A549 (cell line): ENCODE measurements around the gene CTRB2. TPM values are rescaled to one million over a fixed set of nuclear protein-coding genes. Genes with fewer than 3 reads are reported as not detected.
"Not testable (repeated sequence)": the region's sequence is repeated elsewhere in the genome, so short reads cannot be mapped to it uniquely, and the experiment has no call there.

Experiments used
- ATAC-seq, 2 experiments: fragments of 200-7000 bp in 1 of 2; fragments of >200 bp in 1 of 2; cut with Nextera tagmentation in 1 of 2; cut with Tn5 transposase in 1 of 2; 3 replicates each; pipeline versions ENCODE4 v1.8.0 to v1.9.1; 2018 to 2020; ENCODE audit warnings: mild to moderate bottlenecking in 1 of 2, moderate library complexity in 1 of 2
- CTCF ChIA-PET: fragments of 300-600 bp; sonication (Branson Sonifier 250); formaldehyde crosslinking; extraction: SDS; loops from one replicate; lab custom pipeline; 2021; ENCODE audit warnings: antibody characterized with exemption, inconsistent platforms; lab: Yijun Ruan, JAX
- POLR2A ChIA-PET: fragments of 350-600 bp; formaldehyde crosslinking; extraction: SDS; loops from one replicate; lab custom pipeline; 2021; ENCODE audit warnings: antibody characterized with exemption, inconsistent platforms; lab: Yijun Ruan, JAX
- DNase-seq, 2 experiments: peaks; one replicate each; pipeline versions ENCODE4 v3.0.0 to v3.0.0-alpha.2; 2011 to 2016; ENCODE audit warnings: low read depth in 1 of 2, low spot score in 1 of 2
- FAIRE-seq: peaks from 2 replicates; lab custom pipeline; 2011; peaks lifted over from hg19 to GRCh38; lab: Jason Lieb, UNC
- H3K27ac ChIP-seq, 2 experiments: fragments of >200 bp; sonication (Bioruptor Twin); formaldehyde crosslinking; 3 replicates each; pipeline ENCODE4 v1.5.1; 2016 to 2017
- H3K4me1 ChIP-seq: fragments of >200 bp; sonication (Bioruptor Twin); formaldehyde crosslinking; 3 replicates; pipeline ENCODE4 v1.6.1; 2016
- H3K4me2 ChIP-seq: fragments of >200 bp; sonication (Bioruptor Twin); formaldehyde crosslinking; 3 replicates; pipeline ENCODE4 v1.6.1; 2016
- H3K4me3 ChIP-seq: fragments of >200 bp; sonication (Bioruptor Twin); formaldehyde crosslinking; 3 replicates; pipeline ENCODE4 v1.5.1; 2016
- H3K9me3 ChIP-seq: fragments of >200 bp; sonication (Bioruptor Twin); formaldehyde crosslinking; 3 replicates; pipeline ENCODE4 v1.6.1; 2016
- CBX8 ChIP-seq: fragments of 200-600 bp; sonication (generic); IDR thresholded peaks from 2 replicates; pipeline ENCODE4 v1.6.1; 2016
- CEBPB ChIP-seq, 2 experiments: fragments of >200 bp in 1 of 2; sonication (Bioruptor Twin) in 1 of 2; formaldehyde crosslinking in 1 of 2; IDR thresholded peaks; 2 replicates each; pipeline ENCODE4 v1.6.1; 2012 to 2016
- EHF ChIP-seq: fragments of 250-450 bp; sonication (Bioruptor Pico); IDR thresholded peaks from 2 replicates; pipeline ENCODE4 v1.5.0; 2020; ENCODE audit warnings: mild to moderate bottlenecking
- EHMT2 ChIP-seq: fragments of 200-600 bp; sonication (generic); IDR thresholded peaks from 2 replicates; pipeline ENCODE4 v1.6.1; 2016; ENCODE audit warnings: antibody characterized with exemption, low read depth, mild to moderate bottlenecking, moderate library complexity
- EP300 ChIP-seq, 2 experiments: fragments of >200 bp; sonication (Bioruptor Twin); formaldehyde crosslinking; IDR thresholded peaks; 2 replicates in 1 of 2; 3 replicates in 1 of 2; pipeline ENCODE4 v1.6.1; 2016 to 2017
- FOSL2 ChIP-seq, 2 experiments: fragments of 450-650 bp in 1 of 2; fragments of >200 bp in 1 of 2; sonication (Bioruptor Twin) in 1 of 2; formaldehyde crosslinking; IDR thresholded peaks; 2 replicates each; pipeline versions ENCODE4 v1.5.0 to v1.6.1; 2016 to 2020; ENCODE audit warnings: mild to moderate bottlenecking in 1 of 2, moderate library complexity in 1 of 2
- HDAC2 ChIP-seq: fragments of 200-600 bp; sonication (generic); IDR thresholded peaks from 2 replicates; pipeline ENCODE4 v1.6.1; 2016
- HEYL ChIP-seq: fragments of 250-450 bp; sonication (Bioruptor Pico); IDR thresholded peaks from 2 replicates; pipeline ENCODE4 v1.8.0; 2021; ENCODE audit warnings: mild to moderate bottlenecking, moderate library complexity
- HMGXB4 ChIP-seq: fragments of 250-450 bp; sonication (Bioruptor Pico); IDR thresholded peaks from 2 replicates; pipeline ENCODE4 v1.5.0; 2021; ENCODE audit warnings: mild to moderate bottlenecking, moderate library complexity, borderline replicate concordance
- JUNB ChIP-seq: fragments of >200 bp; sonication (Bioruptor Twin); formaldehyde crosslinking; IDR thresholded peaks from 2 replicates; pipeline ENCODE4 v1.6.1; 2016
- PHF8 ChIP-seq: fragments of 200-600 bp; sonication (generic); IDR thresholded peaks from 2 replicates; pipeline ENCODE4 v1.6.1; 2016; ENCODE audit warnings: low read depth, mild to moderate bottlenecking, antibody characterized with exemption, moderate library complexity, borderline replicate concordance
- POLR2A ChIP-seq: IDR thresholded peaks from 2 replicates; pipeline ENCODE4 v1.6.1; 2012; ENCODE audit warnings: mild to moderate bottlenecking, low read length
- TP53 ChIP-seq: fragments of 250-450 bp; sonication (Bioruptor Pico); IDR thresholded peaks from 2 replicates; pipeline ENCODE4 v1.5.0; 2021; ENCODE audit warnings: mild to moderate bottlenecking, moderate library complexity
- ZNF302 ChIP-seq: fragments of 250-450 bp; sonication (Bioruptor Pico); IDR thresholded peaks from 2 replicates; pipeline ENCODE4 v1.9.0; 2021; ENCODE audit warnings: inconsistent platforms, mild to moderate bottlenecking, moderate library complexity
- ZSCAN20 ChIP-seq: fragments of 250-450 bp; sonication (Bioruptor Pico); IDR thresholded peaks from 2 replicates; pipeline ENCODE4 v1.8.0; 2022; ENCODE audit warnings: mild to moderate bottlenecking, moderate library complexity
- WGBS: methylation state at CpG from one replicate; pipeline ENCODE4 v1.1.6; 2017; ENCODE audit errors: missing lambda C conversion rate; 5-methylcytosine and 5-hydroxymethylcytosine counted together
- polyA plus RNA-seq, 4 experiments: library from polyadenylated mRNA; depleted of rRNA in 3 of 4; stranded (reverse); fragments of >200 nt; fragmentation: RNase III in 1 of 4; extraction: RNeasy Plus Mini Kit Qiagen cat#74134 plus additional on column Dnase treatment in 1 of 4; gene quantifications; 2 replicates in 3 of 4; 3 replicates in 1 of 4; pipeline ENCODE4 v1.2.3, GENCODE V29; 2011 to 2017
- TF ChIP-seq, protein P1 (sequence below): fragments of >200 bp; sonication (Bioruptor Twin); formaldehyde crosslinking; IDR thresholded peaks from 2 replicates; pipeline ENCODE4 v1.6.1; 2016

CTRB2 gene
- polyA plus RNA-seq, 2 of the 4 experiments (the other 2 are of a cell fraction) = not detected

DNA sequence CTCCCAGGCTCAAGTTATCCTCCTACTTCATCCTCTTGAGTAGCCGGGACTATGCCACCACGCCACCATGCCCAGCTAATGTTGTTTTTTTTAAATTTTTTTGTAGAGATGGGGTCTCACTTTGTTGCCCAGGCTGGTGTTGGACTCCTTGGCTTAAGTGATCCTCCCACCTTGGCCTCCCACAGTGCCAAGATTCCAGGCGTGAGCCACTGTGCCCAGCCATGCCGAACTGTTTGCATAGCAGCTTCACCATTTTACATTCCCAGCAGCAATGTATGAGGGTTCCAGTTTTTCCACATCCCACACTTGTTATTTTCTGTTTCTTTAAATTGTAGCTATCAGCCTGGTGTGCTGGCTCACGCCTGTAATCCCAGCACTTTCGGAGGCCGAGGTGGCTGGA is 9.6 kb upstream of the CTRB2 start:
- FAIRE-seq (no peak), DNase-seq (no peak), ATAC-seq (no peak)
- Histone ChIP-seq H3K27ac (no peak overlapping the region), H3K4me1 (no peaks in the 10 kb centered on the region), H3K4me3 (no peak overlapping the region), H3K9me3 (no peaks in the 10 kb centered on the region), H3K4me2 (no peak overlapping the region)
- WGBS = 84% methylated on average over 7 of the region's 7 CpGs
- TF ChIP-seq JUNB (no peak), PHF8 (no peak), CEBPB (IDR thresholded peaks at IDR 0.05) (no peak), ZNF302 (CRISPR knock-in tag) (no peak), ZSCAN20 (CRISPR knock-in tag) (no peak), POLR2A (no peak), EHMT2 (no peak)
- ChIA-PET CTCF (interaction anchor here (0.7 to 6.5 kb wide), 3 partner anchors 12 to 17 kb away, joined by 4 to 36 read pairs (median 16); no protein-coding TSS in a partner anchor), POLR2A (no interaction called here)

DNA sequence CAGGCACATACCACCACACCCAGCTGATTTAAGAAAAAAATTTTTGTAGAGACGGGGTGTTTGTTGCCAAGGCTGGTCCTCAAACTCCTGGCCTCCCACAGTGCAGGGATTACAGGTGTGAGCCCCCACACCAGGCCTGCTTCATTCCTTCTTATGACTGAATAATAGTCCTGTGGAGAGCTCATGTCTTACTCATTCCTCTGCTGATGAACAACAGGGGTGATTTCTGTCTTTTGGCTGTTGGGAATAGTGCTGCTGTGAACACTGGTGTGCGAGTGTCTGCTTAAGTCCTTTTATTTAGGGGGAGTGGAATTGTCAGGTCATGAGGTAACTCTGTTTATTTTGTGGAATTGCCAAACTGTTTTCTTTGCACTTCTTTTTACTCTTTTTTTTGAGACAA is 9.2 kb upstream of the CTRB2 start:
- POLR2A ChIA-PET = no interaction called here
- Histone ChIP-seq H3K4me2 (no peak overlapping the region), H3K27ac (no peak overlapping the region), H3K4me3 (no peak overlapping the region), H3K9me3 (no peaks in the 10 kb centered on the region), H3K4me1 (no peaks in the 10 kb centered on the region)
- ATAC-seq (no peak), FAIRE-seq (no peak), DNase-seq (no peak)
- no peak for TF ChIP-seq TP53 (CRISPR knock-in tag)
- CTCF ChIA-PET = interaction anchor here (0.8 to 6.5 kb wide), 4 partner anchors 17 to 183 kb away, joined by 3 to 36 read pairs (median 10); no protein-coding TSS in a partner anchor
- 87% methylated on average over 2 of the region's 2 CpGs for WGBS

DNA sequence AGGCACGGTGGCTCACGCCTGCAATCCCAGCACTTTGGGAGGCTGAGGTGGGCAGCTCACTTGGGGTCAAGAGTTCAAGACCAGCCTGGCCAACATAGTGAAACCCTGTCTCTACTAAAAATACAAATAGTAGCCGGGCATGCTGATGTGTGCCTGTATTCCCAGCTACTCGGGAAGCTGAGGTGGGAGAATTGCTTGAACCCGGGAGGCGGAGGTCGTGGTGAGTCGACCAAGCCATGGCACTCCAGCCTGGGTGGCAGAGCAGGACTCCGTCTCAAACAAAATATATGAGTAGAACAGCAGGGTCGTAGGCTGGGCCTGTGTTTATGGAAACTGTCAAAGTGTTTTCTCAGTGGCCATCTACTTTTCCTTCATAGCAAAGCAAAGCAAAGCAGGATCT is 4.3 kb upstream of the CTRB2 start:
- DNase-seq, FAIRE-seq, H3K4me2 ChIP-seq, POLR2A ChIA-PET, H3K4me3 ChIP-seq, ATAC-seq, H3K9me3 ChIP-seq, H3K27ac ChIP-seq, H3K4me1 ChIP-seq: not testable (repeated sequence)
- CTCF ChIA-PET = interaction anchor here (1.5 to 6.1 kb wide), 3 partner anchors 13 to 174 kb away, joined by 3 to 32 read pairs (median 11); no protein-coding TSS in a partner anchor
- 71% methylated on average over 10 of the region's 10 CpGs for WGBS

GRCh38 chr16:75209944-75210343 is 3.0 kb upstream of the CTRB2 start:
- Histone ChIP-seq H3K4me3 (no peak overlapping the region), H3K27ac (no peak overlapping the region), H3K9me3 (no peaks in the 10 kb centered on the region), H3K4me1 (no peaks in the 10 kb centered on the region), H3K4me2 (no peak overlapping the region)
- ATAC-seq (no peak), FAIRE-seq (no peak), DNase-seq (no peak)
- WGBS = 39% methylated on average over 5 of the region's 5 CpGs
- TF ChIP-seq EP300 (IDR thresholded peaks at IDR 0.05) = no peak
- no peak for TF ChIP-seq EHF
- TF ChIP-seq FOSL2 (IDR thresholded peaks at IDR 0.05) = no peak
- TF ChIP-seq FOSL2 (CRISPR knock-in tag; IDR thresholded peaks at IDR 0.05) = no peak
- TF ChIP-seq, protein P1, sequence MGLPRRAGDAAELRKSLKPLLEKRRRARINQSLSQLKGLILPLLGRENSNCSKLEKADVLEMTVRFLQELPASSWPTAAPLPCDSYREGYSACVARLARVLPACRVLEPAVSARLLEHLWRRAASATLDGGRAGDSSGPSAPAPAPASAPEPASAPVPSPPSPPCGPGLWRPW = no peak
- TF ChIP-seq HDAC2 = no peak
- no peak for TF ChIP-seq HEYL (CRISPR knock-in tag)
- no peak for TF ChIP-seq HMGXB4
- no peak for TF ChIP-seq CBX8
- CTCF ChIA-PET = interaction anchor here (0.8 to 6.1 kb wide), 6 partner anchors 11 to 255 kb away, joined by 3 to 44 read pairs (median 4); no protein-coding TSS in a partner anchor
- POLR2A ChIA-PET = no interaction called here

GRCh38 chr16:75209514-75209913 is 2.6 kb upstream of the CTRB2 start:
- WGBS = 72% methylated on average over 7 of the region's 7 CpGs
- H3K9me3 ChIP-seq, H3K4me1 ChIP-seq, ATAC-seq, DNase-seq, H3K4me2 ChIP-seq, POLR2A ChIA-PET, FAIRE-seq, H3K27ac ChIP-seq, H3K4me3 ChIP-seq: not testable (repeated sequence)
- CTCF ChIA-PET = interaction anchor here (0.8 to 6.1 kb wide), 5 partner anchors 11 to 256 kb away, joined by 4 to 44 read pairs (median 4); no protein-coding TSS in a partner anchor
